Endothelial cell of umbilical vein (primary cell): ENCODE results near the gene HCAR1.
"Not testable (repeated sequence)": the region's sequence is repeated elsewhere in the genome, so short reads cannot be mapped to it uniquely, and the experiment has no call there.

Experiments
- EZH2 ChIP-seq: IDR thresholded peaks from 2 replicates; pipeline ENCODE4 v1.6.1; 2012; ENCODE audit warnings: borderline replicate concordance, low read depth, mild to moderate bottlenecking, moderate library complexity, low read length, inconsistent platforms; ENCODE audit not compliant: severe bottlenecking
- MAX ChIP-seq: IDR thresholded peaks from 2 replicates; pipeline ENCODE4 v1.6.1; 2011; ENCODE audit not compliant: insufficient read depth, insufficient read length
- MYC ChIP-seq: IDR thresholded peaks from one replicate; pipeline ENCODE4 v1.6.1; 2011; ENCODE audit warnings: mild to moderate bottlenecking, low read depth, low read length
- POLR2A ChIP-seq: IDR thresholded peaks from 2 replicates; pipeline ENCODE4 v1.6.1; 2012; ENCODE audit warnings: low read depth, mild to moderate bottlenecking, control low read depth, low read length
- POLR2AphosphoS5 ChIP-seq: IDR thresholded peaks from 2 replicates; pipeline ENCODE4 v1.6.1; 2012; ENCODE audit warnings: low read depth, mild to moderate bottlenecking, control low read depth, low read length, moderate library complexity; ENCODE audit not compliant: insufficient read depth
- TF ChIP-seq, protein P1 (sequence below), 2 donors: IDR thresholded peaks; 1 replicate in 1 of 2; 2 replicates in 1 of 2; pipeline ENCODE4 v1.5.1; 2011; ENCODE audit warnings: low read length in 2 of 2, mild to moderate bottlenecking in 2 of 2, moderate library complexity in 2 of 2, control low read depth in 1 of 2, inconsistent platforms in 1 of 2, low read depth in 1 of 2; ENCODE audit not compliant: insufficient read depth in 1 of 2; ENCODE audit errors: extremely low read depth in 1 of 2

- not testable (repeated sequence) for TF ChIP-seq EZH2, POLR2AphosphoS5, MYC, POLR2A, MAX
- TF ChIP-seq, protein P1, sequence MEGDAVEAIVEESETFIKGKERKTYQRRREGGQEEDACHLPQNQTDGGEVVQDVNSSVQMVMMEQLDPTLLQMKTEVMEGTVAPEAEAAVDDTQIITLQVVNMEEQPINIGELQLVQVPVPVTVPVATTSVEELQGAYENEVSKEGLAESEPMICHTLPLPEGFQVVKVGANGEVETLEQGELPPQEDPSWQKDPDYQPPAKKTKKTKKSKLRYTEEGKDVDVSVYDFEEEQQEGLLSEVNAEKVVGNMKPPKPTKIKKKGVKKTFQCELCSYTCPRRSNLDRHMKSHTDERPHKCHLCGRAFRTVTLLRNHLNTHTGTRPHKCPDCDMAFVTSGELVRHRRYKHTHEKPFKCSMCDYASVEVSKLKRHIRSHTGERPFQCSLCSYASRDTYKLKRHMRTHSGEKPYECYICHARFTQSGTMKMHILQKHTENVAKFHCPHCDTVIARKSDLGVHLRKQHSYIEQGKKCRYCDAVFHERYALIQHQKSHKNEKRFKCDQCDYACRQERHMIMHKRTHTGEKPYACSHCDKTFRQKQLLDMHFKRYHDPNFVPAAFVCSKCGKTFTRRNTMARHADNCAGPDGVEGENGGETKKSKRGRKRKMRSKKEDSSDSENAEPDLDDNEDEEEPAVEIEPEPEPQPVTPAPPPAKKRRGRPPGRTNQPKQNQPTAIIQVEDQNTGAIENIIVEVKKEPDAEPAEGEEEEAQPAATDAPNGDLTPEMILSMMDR (IDR thresholded peaks at IDR 0.05; ENCODE audit: extremely low read depth in 1 of 2, insufficient read depth in 1 of 2, low read depth in 1 of 2, low read length in 2 of 2): not testable (repeated sequence)
Measured at GRCh38 chr12:122702890-122703611, 27.6 kb downstream of the HCAR1 start, which contains the start of gene HCAR2.
